ENCODE measurements around the gene KHDRBS1.
A peak's percentile ranks its signal among the peaks of the same experiment; 100 is the strongest.

The KHDRBS1 gene

DNA sequence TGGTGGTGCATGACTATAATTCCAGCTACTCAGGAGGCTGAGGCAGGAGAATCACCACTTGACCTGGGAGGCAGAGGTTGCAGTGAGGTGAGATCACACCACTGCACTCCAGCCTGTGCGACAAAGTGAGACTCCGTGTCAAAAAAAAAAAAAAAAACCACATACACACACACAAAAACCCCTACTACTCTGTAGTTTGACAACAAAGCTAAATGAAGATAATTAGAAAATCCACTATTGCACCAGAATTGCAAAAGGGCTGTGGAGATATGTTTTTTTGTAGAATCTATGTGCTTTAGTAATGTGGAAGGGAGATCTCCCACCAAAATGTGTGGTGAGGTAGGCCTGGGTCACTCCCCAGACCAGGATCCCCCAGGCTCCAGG is 32.2 kb upstream of the KHDRBS1 start:
- H3K79me2 ChIP-seq (ENCODE audit: insufficient read depth, low read length), result no peaks in the 10 kb centered on the region
- peak overlapping the region; percentile 53 for H3K9ac ChIP-seq (ENCODE audit: low read depth, low read length, poor library complexity, severe bottlenecking)
- H3K4me1 ChIP-seq (ENCODE audit: insufficient read depth, low read length, poor library complexity, severe bottlenecking), result peaks cover 49% of the 10 kb centered on the region
- H4K20me1 ChIP-seq (ENCODE audit: insufficient read depth, low read length, poor library complexity, severe bottlenecking), result no peaks in the 10 kb centered on the region
- H3K27me3 ChIP-seq (ENCODE audit: insufficient read depth, low read length, poor library complexity, severe bottlenecking), result no peaks in the 10 kb centered on the region
- no peaks in the 10 kb centered on the region for H3K9me2 ChIP-seq (replicated peaks; ENCODE audit: low read depth, low read length)
- no peaks in the 10 kb centered on the region for H3K9me3 ChIP-seq (ENCODE audit: insufficient read depth, low read depth, low read length)
- peaks cover 5% of the 10 kb centered on the region; the same call in 1 of the 2 replicates for H3F3A ChIP-seq (ENCODE audit: low read depth)
- H3K4me3 ChIP-seq (ENCODE audit: low read length, poor library complexity, severe bottlenecking), result peak overlapping the region; percentile 58
- no peak overlapping the region for H2AFZ ChIP-seq (ENCODE audit: low read length)
- H3K4me2 ChIP-seq (ENCODE audit: low read depth, low read length, poor library complexity, severe bottlenecking), result peak overlapping the region; percentile 70
- no peak for TF ChIP-seq CTCF (conservative IDR thresholded peaks at IDR 0.05; ENCODE audit: low read length)
- no peak for TF ChIP-seq EZH2phosphoT487 (IDR thresholded peaks at IDR 0.05; ENCODE audit: borderline replicate concordance)
- no peaks in the 10 kb centered on the region for H3K36me3 ChIP-seq (ENCODE audit: insufficient read depth, low read length)

GRCh38 chr1:31981972-31982371 is 31.7 kb upstream of the KHDRBS1 start:
- Histone ChIP-seq H3K9ac (ENCODE audit: low read depth, low read length, poor library complexity, severe bottlenecking) (peak overlapping the region; percentile 53), H3K36me3 (ENCODE audit: insufficient read depth, low read length) (no peaks in the 10 kb centered on the region), H3K4me3 (ENCODE audit: low read length, poor library complexity, severe bottlenecking) (peak overlapping the region; percentile 58), H3K4me2 (ENCODE audit: low read depth, low read length, poor library complexity, severe bottlenecking) (peak overlapping the region; percentile 70), H3K9me2 (replicated peaks; ENCODE audit: low read depth, low read length) (no peaks in the 10 kb centered on the region), H4K20me1 (ENCODE audit: insufficient read depth, low read length, poor library complexity, severe bottlenecking) (no peaks in the 10 kb centered on the region), H3K4me1 (ENCODE audit: insufficient read depth, low read length, poor library complexity, severe bottlenecking) (peaks cover 54% of the 10 kb centered on the region), H3K27me3 (ENCODE audit: insufficient read depth, low read length, poor library complexity, severe bottlenecking) (no peaks in the 10 kb centered on the region), H3K9me3 (ENCODE audit: insufficient read depth, low read depth, low read length) (no peaks in the 10 kb centered on the region), H3F3A (ENCODE audit: low read depth) (peaks cover 5% of the 10 kb centered on the region; the same call in 1 of the 2 replicates), H2AFZ (ENCODE audit: low read length) (no peak overlapping the region), H3K79me2 (ENCODE audit: insufficient read depth, low read length) (no peaks in the 10 kb centered on the region)
- TF ChIP-seq EZH2phosphoT487 (IDR thresholded peaks at IDR 0.05; ENCODE audit: borderline replicate concordance) (no peak), CTCF (conservative IDR thresholded peaks at IDR 0.05; ENCODE audit: low read length) (no peak)

DNA sequence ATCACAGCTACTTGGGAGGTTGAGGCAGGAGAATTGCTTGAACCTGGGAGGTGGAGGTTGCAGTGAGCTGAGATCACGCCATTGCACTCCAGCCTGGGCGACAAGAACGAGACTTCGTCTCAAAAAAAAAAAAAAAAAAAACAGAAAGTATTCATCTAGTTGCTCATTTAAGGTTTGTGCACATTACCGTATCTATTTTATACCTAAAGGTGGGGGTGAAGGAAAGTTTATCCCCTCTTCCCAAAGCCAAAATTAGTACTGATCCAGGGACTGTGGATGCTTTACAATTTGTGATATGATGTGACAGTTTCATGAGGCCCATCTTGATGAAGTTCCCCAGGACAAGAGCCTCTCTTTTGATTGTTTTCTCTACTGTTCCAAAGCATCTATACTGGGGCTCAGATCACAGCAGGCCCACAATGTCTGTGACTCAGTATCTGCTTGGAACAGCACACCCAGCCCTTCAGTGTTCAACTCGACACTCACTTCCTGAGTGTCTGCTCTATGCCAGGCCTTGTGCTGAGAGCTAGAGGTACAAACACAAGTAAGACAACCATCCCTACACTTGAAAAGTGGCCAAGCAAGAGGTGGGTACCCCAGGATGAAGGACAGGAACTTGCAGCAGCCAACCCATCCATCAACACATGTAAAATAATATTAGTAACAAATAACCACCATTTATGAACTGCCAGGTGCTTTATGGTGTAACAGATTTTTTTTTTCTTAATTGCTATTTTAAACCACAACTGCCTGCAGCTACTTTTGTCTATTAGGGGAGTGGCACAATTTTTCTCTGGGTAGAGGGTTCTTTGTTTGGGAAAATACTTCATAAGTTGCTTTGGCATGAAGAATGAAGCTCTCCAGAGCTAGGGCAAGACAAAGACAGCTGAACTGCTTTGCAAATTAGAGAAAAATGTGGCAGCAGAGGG is 29.0 kb upstream of the KHDRBS1 start:
- Histone ChIP-seq H4K20me1 (ENCODE audit: insufficient read depth, low read length, poor library complexity, severe bottlenecking) (no peaks in the 10 kb centered on the region), H3K9me3 (ENCODE audit: insufficient read depth, low read depth, low read length) (no peaks in the 10 kb centered on the region), H3K79me2 (ENCODE audit: insufficient read depth, low read length) (no peaks in the 10 kb centered on the region), H3K9me2 (replicated peaks; ENCODE audit: low read depth, low read length) (no peaks in the 10 kb centered on the region), H3K9ac (ENCODE audit: low read depth, low read length, poor library complexity, severe bottlenecking) (peak overlapping the region; percentile 62), H3K4me3 (ENCODE audit: low read length, poor library complexity, severe bottlenecking) (peak overlapping the region; percentile 28), H3K4me1 (ENCODE audit: insufficient read depth, low read length, poor library complexity, severe bottlenecking) (peaks cover 61% of the 10 kb centered on the region), H3K36me3 (ENCODE audit: insufficient read depth, low read length) (no peaks in the 10 kb centered on the region), H3K4me2 (ENCODE audit: low read depth, low read length, poor library complexity, severe bottlenecking) (peak overlapping the region; percentile 62), H3F3A (ENCODE audit: low read depth) (peaks cover 5% of the 10 kb centered on the region; the same call in 1 of the 2 replicates), H2AFZ (ENCODE audit: low read length) (peak overlapping the region; percentile 74), H3K27me3 (ENCODE audit: insufficient read depth, low read length, poor library complexity, severe bottlenecking) (no peaks in the 10 kb centered on the region)
- no peak for TF ChIP-seq EZH2phosphoT487 (IDR thresholded peaks at IDR 0.05; ENCODE audit: borderline replicate concordance)
- TF ChIP-seq CTCF (conservative IDR thresholded peaks at IDR 0.05; ENCODE audit: low read length), result no peak

Measured in Loucy (cell line).